ENCODE results near the gene UMODL1. TPM values are rescaled to one million over a fixed set of nuclear protein-coding genes. Genes with fewer than 3 reads are reported as not detected.

Gene UMODL1
- total and polyA plus RNA-seq, 10 of the 15 experiments (the other 5 are each of a cell fraction or from before 2014, with no cell fraction given), result 0.01 to 0.11 (median 0.03) TPM; not detected in 5

- no peak for ATAC-seq
- no peak overlapping the region for H3K4me3 ChIP-seq
- peaks cover 29% of the 10 kb centered on the region for H3K4me1 ChIP-seq (ENCODE audit: control insufficient read depth, insufficient read depth, low read length)
- H3K27ac ChIP-seq (ENCODE audit: control insufficient read depth, insufficient read depth), result no peak overlapping the region
- H2AFZ ChIP-seq (ENCODE audit: control insufficient read depth, low read depth, low read length), result no peak overlapping the region
- no peaks in the 10 kb centered on the region for H3K79me2 ChIP-seq (ENCODE audit: control insufficient read depth, insufficient read depth, low read length)
- WGBS (ENCODE audit: insufficient coverage, insufficient replicate concordance, low lambda C conversion rate, missing lambda C conversion rate), result 83% methylated on average over 18 of the region's 18 CpGs
- H3K9ac ChIP-seq (ENCODE audit: control insufficient read depth, insufficient read depth, low read length), result no peak overlapping the region
- no peak for DNase-seq (ENCODE audit: low read depth, low spot score)
- BruUV-seq (replicated peaks), result no TSS peak
- no peaks in the 10 kb centered on the region for H3K27me3 ChIP-seq (replicated peaks in 1 of 2; ENCODE audit: control insufficient read depth in 2 of 2, insufficient read depth in 2 of 2, low read length in 1 of 2)
- no peaks in the 10 kb centered on the region for H3K36me3 ChIP-seq (ENCODE audit: control insufficient read depth in 2 of 2, insufficient read depth in 2 of 2, low read length in 1 of 2)
- ChIA-PET RAD21 (ENCODE audit: unreplicated experiment) (interaction anchor here (2.1 kb wide), 1 partner anchor 34 kb away, joined by 10 read pairs; no protein-coding TSS in a partner anchor), POLR2A (no interaction called here), CTCF (interaction anchor here (0.6 to 1.0 kb wide), 3 partner anchors 26 to 37 kb away, joined by 3 read pairs; no protein-coding TSS in a partner anchor), SMC1A (ENCODE audit: uncharacterized antibody, unreplicated experiment) (interaction anchor here (1.6 kb wide), 1 partner anchor 16 kb away, joined by 4 read pairs; no protein-coding TSS in a partner anchor)
- in situ Hi-C loops (cut with MboI), result no loop called here
- H3K9me3 ChIP-seq (replicated peaks; ENCODE audit: control insufficient read depth, insufficient read depth, low read length), result no peaks in the 10 kb centered on the region
- FAIRE-seq, result no peak
- intact Hi-C loops (cut with micrococcal nuclease; ENCODE audit: unreplicated experiment), result no loop called here
- no peak overlapping the region for H3K4me2 ChIP-seq (ENCODE audit: control insufficient read depth, insufficient read depth)
- no peaks in the 10 kb centered on the region for H4K20me1 ChIP-seq (ENCODE audit: control insufficient read depth, insufficient read depth)
- TF ChIP-seq POLR2AphosphoS2 (IDR thresholded peaks at IDR 0.05; ENCODE audit: low read depth, low read length), result no peak
- TF ChIP-seq ZBTB11 (CRISPR knock-in tag; IDR thresholded peaks at IDR 0.05), result no peak
- TF ChIP-seq, protein P1, sequence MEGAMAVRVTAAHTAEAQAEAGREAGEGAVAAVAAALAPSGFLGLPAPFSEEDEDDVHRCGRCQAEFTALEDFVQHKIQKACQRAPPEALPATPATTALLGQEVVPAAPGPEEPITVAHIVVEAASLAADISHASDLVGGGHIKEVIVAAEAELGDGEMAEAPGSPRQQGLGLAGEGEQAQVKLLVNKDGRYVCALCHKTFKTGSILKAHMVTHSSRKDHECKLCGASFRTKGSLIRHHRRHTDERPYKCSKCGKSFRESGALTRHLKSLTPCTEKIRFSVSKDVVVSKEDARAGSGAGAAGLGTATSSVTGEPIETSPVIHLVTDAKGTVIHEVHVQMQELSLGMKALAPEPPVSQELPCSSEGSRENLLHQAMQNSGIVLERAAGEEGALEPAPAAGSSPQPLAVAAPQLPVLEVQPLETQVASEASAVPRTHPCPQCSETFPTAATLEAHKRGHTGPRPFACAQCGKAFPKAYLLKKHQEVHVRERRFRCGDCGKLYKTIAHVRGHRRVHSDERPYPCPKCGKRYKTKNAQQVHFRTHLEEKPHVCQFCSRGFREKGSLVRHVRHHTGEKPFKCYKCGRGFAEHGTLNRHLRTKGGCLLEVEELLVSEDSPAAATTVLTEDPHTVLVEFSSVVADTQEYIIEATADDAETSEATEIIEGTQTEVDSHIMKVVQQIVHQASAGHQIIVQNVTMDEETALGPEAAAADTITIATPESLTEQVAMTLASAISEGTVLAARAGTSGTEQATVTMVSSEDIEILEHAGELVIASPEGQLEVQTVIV (IDR thresholded peaks at IDR 0.05; ENCODE audit: borderline replicate concordance, partially characterized antibody), result no peak
- TF ChIP-seq SMAD1 (IDR thresholded peaks at IDR 0.05; ENCODE audit: low read depth, partially characterized antibody), result no peak
- TF ChIP-seq, protein P2, sequence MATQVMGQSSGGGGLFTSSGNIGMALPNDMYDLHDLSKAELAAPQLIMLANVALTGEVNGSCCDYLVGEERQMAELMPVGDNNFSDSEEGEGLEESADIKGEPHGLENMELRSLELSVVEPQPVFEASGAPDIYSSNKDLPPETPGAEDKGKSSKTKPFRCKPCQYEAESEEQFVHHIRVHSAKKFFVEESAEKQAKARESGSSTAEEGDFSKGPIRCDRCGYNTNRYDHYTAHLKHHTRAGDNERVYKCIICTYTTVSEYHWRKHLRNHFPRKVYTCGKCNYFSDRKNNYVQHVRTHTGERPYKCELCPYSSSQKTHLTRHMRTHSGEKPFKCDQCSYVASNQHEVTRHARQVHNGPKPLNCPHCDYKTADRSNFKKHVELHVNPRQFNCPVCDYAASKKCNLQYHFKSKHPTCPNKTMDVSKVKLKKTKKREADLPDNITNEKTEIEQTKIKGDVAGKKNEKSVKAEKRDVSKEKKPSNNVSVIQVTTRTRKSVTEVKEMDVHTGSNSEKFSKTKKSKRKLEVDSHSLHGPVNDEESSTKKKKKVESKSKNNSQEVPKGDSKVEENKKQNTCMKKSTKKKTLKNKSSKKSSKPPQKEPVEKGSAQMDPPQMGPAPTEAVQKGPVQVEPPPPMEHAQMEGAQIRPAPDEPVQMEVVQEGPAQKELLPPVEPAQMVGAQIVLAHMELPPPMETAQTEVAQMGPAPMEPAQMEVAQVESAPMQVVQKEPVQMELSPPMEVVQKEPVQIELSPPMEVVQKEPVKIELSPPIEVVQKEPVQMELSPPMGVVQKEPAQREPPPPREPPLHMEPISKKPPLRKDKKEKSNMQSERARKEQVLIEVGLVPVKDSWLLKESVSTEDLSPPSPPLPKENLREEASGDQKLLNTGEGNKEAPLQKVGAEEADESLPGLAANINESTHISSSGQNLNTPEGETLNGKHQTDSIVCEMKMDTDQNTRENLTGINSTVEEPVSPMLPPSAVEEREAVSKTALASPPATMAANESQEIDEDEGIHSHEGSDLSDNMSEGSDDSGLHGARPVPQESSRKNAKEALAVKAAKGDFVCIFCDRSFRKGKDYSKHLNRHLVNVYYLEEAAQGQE (IDR thresholded peaks at IDR 0.05; ENCODE audit: low read depth, low read length), result no peak
- TF ChIP-seq, protein P3, sequence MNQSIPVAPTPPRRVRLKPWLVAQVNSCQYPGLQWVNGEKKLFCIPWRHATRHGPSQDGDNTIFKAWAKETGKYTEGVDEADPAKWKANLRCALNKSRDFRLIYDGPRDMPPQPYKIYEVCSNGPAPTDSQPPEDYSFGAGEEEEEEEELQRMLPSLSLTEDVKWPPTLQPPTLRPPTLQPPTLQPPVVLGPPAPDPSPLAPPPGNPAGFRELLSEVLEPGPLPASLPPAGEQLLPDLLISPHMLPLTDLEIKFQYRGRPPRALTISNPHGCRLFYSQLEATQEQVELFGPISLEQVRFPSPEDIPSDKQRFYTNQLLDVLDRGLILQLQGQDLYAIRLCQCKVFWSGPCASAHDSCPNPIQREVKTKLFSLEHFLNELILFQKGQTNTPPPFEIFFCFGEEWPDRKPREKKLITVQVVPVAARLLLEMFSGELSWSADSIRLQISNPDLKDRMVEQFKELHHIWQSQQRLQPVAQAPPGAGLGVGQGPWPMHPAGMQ (IDR thresholded peaks at IDR 0.05; ENCODE audit: borderline replicate concordance), result no peak
- TF ChIP-seq, protein P4, sequence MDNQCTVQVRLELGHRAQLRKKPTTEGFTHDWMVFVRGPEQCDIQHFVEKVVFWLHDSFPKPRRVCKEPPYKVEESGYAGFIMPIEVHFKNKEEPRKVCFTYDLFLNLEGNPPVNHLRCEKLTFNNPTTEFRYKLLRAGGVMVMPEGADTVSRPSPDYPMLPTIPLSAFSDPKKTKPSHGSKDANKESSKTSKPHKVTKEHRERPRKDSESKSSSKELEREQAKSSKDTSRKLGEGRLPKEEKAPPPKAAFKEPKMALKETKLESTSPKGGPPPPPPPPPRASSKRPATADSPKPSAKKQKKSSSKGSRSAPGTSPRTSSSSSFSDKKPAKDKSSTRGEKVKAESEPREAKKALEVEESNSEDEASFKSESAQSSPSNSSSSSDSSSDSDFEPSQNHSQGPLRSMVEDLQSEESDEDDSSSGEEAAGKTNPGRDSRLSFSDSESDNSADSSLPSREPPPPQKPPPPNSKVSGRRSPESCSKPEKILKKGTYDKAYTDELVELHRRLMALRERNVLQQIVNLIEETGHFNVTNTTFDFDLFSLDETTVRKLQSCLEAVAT (IDR thresholded peaks at IDR 0.05), result no peak
- TF ChIP-seq, protein P5, sequence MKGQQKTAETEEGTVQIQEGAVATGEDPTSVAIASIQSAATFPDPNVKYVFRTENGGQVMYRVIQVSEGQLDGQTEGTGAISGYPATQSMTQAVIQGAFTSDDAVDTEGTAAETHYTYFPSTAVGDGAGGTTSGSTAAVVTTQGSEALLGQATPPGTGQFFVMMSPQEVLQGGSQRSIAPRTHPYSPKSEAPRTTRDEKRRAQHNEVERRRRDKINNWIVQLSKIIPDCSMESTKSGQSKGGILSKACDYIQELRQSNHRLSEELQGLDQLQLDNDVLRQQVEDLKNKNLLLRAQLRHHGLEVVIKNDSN (IDR thresholded peaks at IDR 0.05; ENCODE audit: borderline replicate concordance, extremely low read length, insufficient read depth, low read depth, low read length), result no peak
Measured at GRCh38 chr21:42081931-42082381, 10.8 kb downstream of the UMODL1 start.

All from GM12878 (cell line).